GM19043 (cell line): Measurements from ENCODE around the gene NCKAP5L.
"Not testable (repeated sequence)": the region's sequence is repeated elsewhere in the genome, so short reads cannot be mapped to it uniquely, and the experiment has no call there.

Experiments used
- ATAC-seq: cut with Tn5 transposase; IDR thresholded peaks from one replicate; pipeline ENCODE4 v1.9.1; 2021; ENCODE audit warnings: low read depth; ENCODE audit not compliant: unreplicated experiment

NCKAP5L gene

GRCh38 chr12:49783917-49784676, 44.1 kb downstream of the NCKAP5L start:
- no peak for ATAC-seq

GRCh38 chr12:49780914-49781313, 47.3 kb downstream of the NCKAP5L start:
- ATAC-seq: not testable (repeated sequence)

GRCh38 chr12:49779581-49779980, 48.6 kb downstream of the NCKAP5L start:
- no peak for ATAC-seq

- no peak for ATAC-seq
Measured at GRCh38 chr12:49777800-49778748, 50.1 kb downstream of the NCKAP5L start.

- no peak for ATAC-seq
Measured at GRCh38 chr12:49777341-49777740, 50.9 kb downstream of the NCKAP5L start.

GRCh38 chr12:49776858-49777257, 51.4 kb downstream of the NCKAP5L start:
- ATAC-seq: no peak

- no peak for ATAC-seq
Measured at GRCh38 chr12:49776413-49776812, 51.8 kb downstream of the NCKAP5L start.

GRCh38 chr12:49773102-49773501, 55.1 kb downstream of the NCKAP5L start:
- ATAC-seq: not testable (repeated sequence)

GRCh38 chr12:49767333-49767732, 60.9 kb downstream of the NCKAP5L start:
- ATAC-seq: no peak

- no peak for ATAC-seq
Measured at GRCh38 chr12:49766115-49766455, 62.1 kb downstream of the NCKAP5L start.

- ATAC-seq: no peak
Measured at GRCh38 chr12:49764126-49764525, 64.1 kb downstream of the NCKAP5L start.

- ATAC-seq: no peak
Measured at GRCh38 chr12:49763006-49763591, 65.1 kb downstream of the NCKAP5L start.

GRCh38 chr12:49762468-49762847, 65.8 kb downstream of the NCKAP5L start:
- no peak for ATAC-seq

- ATAC-seq: no peak
Measured at GRCh38 chr12:49761677-49762467, 66.3 kb downstream of the NCKAP5L start.

- no peak for ATAC-seq
Measured at GRCh38 chr12:49750996-49751393, 77.2 kb downstream of the NCKAP5L start.

- no peak for ATAC-seq
Measured at GRCh38 chr12:49750027-49750995, 77.9 kb downstream of the NCKAP5L start.

GRCh38 chr12:49748800-49749199, 79.4 kb downstream of the NCKAP5L start:
- no peak for ATAC-seq

GRCh38 chr12:49748306-49748705, 79.9 kb downstream of the NCKAP5L start:
- no peak for ATAC-seq

GRCh38 chr12:49744363-49744885, 83.8 kb downstream of the NCKAP5L start:
- ATAC-seq: no peak
